CD4-positive, alpha-beta T cell treated with Interleukin-4 for 4 hours (primary cell): ENCODE data around the gene DSTYK.
"Not testable (repeated sequence)": the region's sequence is repeated elsewhere in the genome, so short reads cannot be mapped to it uniquely, and the experiment has no call there.

Experiments
- DNase-seq: peaks from one replicate; pipeline ENCODE4 v3.0.0-alpha.2; 2020

The DSTYK gene

GRCh38 chr1:205169248-205169647 lies 42.3 kb downstream of the DSTYK start:
- no peak for DNase-seq

DNA sequence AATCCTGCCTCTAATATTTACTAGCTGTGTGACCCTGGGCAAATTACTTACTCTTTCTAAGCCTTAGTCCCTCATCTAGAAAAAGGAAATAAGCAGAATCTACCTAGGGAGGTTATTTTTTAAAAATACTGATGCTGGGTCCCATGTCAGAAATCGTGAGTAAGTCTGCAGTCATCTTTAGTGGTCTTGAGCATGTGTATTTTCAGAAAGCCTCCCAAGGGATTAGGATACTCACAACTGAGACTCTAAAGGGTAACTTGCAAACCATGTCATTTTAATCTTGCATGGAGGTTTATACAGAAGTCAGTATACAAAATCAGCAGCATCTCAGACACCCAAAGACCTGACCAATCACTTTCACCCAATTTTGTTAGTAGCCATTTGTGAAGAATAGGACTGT lies 43.2 kb downstream of the DSTYK start:
- no peak for DNase-seq

DNA sequence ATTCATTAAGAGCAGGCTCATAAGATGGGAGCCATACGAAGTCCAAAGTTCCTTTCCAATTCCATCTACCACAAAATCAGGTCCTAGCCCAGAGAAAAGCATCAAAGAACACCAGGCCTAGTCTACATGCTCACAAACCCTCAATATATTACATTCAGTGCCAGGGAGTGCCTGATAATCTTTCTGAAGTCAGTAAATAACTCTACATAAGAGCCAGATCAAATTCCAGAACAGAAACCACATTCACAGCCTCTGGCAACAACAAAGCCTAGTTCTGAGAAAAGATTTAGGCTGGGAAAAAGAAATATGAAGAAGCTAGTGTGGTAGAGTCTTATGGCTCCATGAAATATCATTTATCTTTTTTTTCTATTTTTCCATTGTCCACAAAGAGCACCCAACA lies 49.2 kb downstream of the DSTYK start:
- DNase-seq: no peak

DNA sequence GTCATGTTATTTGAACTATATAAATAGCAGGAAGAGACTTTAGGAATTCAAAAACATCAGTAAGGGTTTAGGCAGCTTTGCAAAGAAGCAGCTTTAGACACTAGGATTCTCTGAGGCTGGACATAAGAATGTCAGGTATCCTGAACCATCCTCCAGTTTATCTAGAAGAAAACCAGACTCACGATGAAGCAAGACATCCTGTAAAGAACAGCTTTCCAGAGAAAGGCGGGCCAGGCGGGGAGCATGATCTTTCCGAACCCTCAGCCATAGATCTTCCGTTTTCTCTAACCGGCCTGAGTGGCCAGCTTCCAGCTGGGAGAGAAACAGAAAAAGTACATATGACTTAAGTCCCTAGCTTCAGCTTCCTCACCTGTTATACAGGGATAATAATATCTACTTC lies 50.4 kb downstream of the DSTYK start:
- no peak for DNase-seq

DNA sequence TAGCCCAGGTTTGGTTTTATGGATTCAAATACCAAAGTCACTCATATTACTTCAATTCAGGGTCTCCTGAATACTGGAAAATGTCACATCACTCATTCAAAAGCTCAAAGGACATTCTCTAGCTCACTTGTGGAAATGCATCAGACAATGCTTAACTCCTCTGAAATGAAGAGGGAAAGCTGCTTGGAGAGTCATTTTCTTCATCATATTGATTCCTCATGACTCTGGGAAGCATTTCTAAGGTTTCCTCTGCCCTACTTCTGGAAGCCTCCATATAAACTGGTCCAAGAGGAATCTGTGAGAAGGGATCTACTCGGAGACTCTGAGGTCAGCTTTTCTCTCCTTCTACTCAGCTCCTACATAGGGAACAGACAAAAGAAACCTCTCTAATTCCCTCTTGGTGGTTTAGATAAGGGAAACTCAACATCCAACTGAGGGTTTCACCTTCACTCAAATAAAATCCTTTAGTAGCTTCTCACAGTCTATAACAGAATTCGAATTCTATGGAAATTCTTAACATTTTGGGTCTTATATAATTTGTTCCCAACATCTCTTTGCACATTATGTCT lies 53.4 kb downstream of the DSTYK start:
- no peak for DNase-seq

DNA sequence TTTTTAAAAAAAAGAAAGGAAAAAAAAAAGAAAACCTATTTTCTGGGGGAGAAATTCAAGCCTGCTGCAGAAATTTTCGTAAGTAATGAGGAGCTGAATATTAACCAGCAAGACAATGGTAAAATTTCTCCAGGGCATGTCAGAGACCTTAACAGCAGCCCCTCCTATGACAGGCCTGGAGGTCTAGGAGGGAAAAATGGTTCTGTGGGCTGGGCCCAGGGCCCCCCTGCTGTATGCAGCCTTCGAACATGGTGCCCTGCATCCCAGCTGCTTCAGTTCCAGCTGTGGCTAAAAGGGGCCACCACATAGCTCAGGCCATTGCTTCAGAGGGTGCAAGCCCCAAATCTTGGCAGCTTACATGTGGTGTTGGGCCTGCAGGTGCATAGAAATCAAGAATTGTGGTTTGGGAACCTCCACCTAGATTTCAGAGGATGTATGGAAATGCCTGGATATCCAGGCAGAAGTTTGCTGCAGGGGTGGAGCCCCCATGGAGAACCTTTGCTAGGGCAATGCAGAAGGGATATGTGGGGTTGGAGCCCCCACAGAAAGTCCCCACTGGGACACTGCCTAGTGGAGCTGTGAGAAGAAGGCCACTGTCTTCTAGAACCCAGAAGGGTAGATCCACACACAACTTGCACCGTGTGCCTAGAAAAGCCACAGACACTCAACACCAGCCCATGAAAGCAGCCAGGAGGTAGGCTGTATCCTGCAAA lies 55.7 kb downstream of the DSTYK start:
- DNase-seq: not testable (repeated sequence)

GRCh38 chr1:205152505-205152904 lies 59.0 kb downstream of the DSTYK start:
- no peak for DNase-seq

- no peak for DNase-seq
Observed at GRCh38 chr1:205150651-205151428, 60.7 kb downstream of the DSTYK start.

GRCh38 chr1:205147191-205147835 lies 64.2 kb downstream of the DSTYK start:
- no peak for DNase-seq

DNA sequence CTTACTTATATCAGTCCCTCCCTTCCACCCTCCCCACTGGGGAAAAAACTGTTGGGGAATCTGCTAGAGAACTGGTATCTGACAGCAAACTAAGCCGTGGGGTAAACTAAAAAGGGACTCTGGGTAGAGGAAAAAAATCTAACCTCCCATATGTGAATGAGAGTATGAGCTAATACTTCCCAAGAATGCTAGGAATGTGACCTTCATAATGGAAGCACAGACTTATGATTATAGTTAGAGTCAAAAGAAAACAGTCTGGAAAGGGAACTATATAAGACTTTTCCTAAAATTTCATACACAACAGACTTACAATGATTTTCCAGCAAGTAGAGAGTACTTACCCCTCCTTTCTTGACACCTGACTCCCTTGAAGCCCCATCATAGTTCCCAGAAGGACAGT lies 66.8 kb downstream of the DSTYK start:
- DNase-seq: no peak

- DNase-seq: no peak
Observed at GRCh38 chr1:205144046-205144720, 67.3 kb downstream of the DSTYK start.

- no peak for DNase-seq
Observed at GRCh38 chr1:205142102-205142469, 69.4 kb downstream of the DSTYK start.

DNA sequence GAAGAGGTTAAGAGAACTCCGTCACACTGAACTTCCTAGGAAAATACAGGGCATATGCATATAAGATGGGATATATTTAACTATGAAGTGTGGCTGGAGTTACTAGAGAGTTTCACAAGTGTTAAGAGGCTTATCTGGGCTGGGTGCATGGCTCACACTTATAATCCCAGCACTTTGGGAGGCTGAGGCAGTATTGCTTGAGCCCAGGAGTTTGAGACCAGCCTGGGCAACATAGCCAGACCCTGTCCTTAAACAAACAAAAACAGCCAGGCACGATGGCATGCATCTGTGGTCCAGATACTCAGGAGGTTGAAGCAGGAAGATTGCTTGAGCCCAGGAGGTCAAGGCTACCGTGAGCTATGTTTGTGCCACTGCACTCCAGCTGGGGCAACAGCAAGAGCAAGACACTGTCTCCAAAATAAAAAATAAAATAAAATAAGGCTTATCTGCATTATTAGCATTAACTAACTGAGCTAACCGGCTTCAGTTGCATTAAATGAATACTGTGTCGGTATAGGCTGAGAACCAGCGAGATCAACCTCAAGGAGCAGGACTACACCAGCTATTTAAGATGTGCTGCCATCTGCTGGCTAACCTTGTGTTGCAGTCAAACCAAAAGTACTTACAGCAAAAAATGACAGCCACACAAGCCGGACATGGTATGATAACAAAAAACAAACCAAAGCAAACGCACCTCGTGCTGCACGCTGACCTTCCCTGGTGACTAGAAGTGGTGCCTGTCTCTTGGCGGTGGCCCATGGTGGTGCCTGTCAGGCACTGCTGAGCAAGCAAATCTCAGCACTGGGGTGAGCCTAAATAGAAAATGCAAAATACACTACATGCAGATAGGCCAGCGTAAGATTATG lies 70.0 kb downstream of the DSTYK start:
- DNase-seq: peak; percentile 62

- no peak for DNase-seq
Observed at GRCh38 chr1:205140113-205140512, 71.4 kb downstream of the DSTYK start.

GRCh38 chr1:205137901-205138300 lies 73.6 kb downstream of the DSTYK start:
- DNase-seq: no peak

GRCh38 chr1:205133287-205133686 lies 78.2 kb downstream of the DSTYK start:
- DNase-seq: no peak

DNA sequence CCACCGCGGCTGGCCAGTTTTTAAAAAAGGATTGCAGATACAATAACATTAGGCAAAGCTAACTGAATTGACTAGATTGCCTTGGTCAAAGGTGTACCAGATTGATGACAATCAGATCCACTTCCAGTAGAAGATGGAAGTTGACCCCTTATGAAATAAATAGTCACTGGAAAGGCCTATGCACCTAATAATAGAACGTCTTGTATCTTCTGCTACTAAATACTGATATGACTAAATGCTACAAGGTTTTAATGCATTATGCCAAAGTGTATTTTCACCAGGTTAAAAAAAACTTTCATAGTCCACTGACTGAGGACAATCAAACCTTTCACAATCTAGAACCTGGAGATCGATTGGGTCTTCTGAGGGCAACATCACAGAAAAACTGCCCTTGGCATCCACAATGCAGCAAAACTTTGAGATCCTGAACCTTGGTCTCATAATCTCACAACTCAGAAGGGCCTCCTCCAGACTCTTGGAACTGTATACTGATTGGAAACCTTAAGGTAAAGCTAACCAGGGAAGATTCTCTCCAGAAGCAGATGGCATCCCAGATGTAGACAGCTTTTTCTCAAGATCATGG lies 82.0 kb downstream of the DSTYK start:
- DNase-seq: no peak

DNA sequence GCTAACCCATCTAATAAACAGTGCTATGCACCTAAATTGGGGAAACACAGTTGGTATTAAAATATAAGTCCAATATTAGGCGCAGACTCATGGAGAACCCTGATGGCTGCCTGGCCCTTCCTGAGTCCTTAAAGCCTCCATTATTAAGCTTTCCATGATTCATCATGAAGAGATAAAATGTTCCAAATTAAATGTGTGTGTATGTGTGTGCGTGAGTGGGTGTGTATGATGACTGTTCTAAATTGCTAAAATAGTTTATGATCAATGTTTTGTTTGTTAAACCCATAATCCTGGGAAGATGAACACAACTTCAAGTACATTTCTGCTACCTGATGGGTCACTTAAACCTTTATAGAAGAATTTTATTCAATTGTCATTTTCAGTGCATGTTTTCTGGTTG lies 83.5 kb downstream of the DSTYK start:
- no peak for DNase-seq

GRCh38 chr1:205127646-205128045 lies 83.9 kb downstream of the DSTYK start:
- DNase-seq: no peak

- DNase-seq: no peak
Observed at GRCh38 chr1:205124726-205125125, 86.8 kb downstream of the DSTYK start.

DNA sequence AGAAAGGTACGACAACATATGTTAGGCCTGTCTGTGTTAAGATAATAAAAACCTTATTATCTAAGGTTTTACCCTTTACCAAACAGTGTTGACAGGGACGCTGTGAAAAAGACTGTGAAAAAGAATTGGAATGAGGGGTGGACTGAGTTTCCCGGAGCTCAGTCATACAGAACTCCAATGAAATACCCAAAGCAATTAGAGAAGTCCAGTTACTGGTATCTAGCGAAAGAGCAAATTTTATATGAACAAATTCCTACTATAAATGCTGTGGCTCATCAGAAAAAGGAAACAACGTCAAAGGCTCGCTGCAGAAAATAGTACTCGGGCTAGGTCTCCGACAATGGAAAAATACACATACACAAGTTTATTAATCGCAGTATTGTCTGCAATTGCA lies 89.0 kb downstream of the DSTYK start:
- DNase-seq: no peak
